ENCODE data around the gene PRDX5.

The PRDX5 gene

GRCh38 chr11:64317961-64318765, at the start of gene PRDX5:
Gene PRDX5 (plus strand): TSS chr11:64318121. CDS start chr11:64318216, 95 bp downstream.
- DNase-seq (ENCODE audit: low read depth): peak; percentile 92

GRCh38 chr11:64268893-64269539, 48.9 kb upstream of the PRDX5 start:
- peak; percentile 54 for DNase-seq (ENCODE audit: low read depth)

- DNase-seq (ENCODE audit: low read depth): peak; percentile 100
Measured at GRCh38 chr11:64269540-64270220, 48.2 kb upstream of the PRDX5 start.

DNA sequence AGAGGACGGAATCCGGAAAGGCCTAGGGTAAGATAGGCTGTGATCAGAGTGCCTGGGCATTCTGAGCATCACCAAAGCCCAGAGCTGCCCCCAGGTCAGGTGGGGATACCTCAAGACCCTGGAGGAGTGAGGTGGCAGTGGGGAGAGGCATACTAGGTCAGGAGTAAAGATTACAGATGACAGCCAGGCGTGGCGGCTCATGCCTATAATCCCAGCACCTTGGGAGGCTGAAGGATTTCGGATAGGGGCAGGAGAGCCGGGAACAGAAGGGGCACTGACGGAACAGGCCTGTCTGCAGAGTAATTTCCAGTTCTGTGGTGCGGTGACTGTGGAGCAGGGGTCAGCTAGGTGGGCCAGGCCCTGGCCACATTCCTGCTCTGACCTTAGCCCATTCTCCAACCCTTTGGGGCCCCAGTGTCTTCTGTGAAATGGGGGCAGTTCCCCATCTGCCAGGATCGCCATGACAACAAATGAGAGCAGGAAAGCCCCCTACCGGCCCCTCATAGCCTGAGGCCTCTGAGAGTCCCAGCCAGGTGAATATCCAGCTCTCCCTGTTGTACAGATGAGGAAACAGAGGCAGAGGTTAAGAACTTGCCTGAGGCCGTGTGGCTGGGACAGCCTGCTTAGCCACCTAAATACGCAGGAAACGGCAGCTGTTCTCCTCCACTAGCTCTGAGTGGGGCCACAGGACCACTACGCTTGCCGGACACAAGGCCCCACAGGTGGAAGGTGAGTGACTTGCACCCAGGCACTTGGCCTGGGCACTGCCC, 42.7 kb upstream of the PRDX5 start:
- no peak for DNase-seq (ENCODE audit: low read depth)

- no peak for DNase-seq (ENCODE audit: low read depth)
Measured at GRCh38 chr11:64275841-64276240, 42.1 kb upstream of the PRDX5 start.

GRCh38 chr11:64276653-64277431, 41.1 kb upstream of the PRDX5 start:
- peak; percentile 47 for DNase-seq (ENCODE audit: low read depth)

DNA sequence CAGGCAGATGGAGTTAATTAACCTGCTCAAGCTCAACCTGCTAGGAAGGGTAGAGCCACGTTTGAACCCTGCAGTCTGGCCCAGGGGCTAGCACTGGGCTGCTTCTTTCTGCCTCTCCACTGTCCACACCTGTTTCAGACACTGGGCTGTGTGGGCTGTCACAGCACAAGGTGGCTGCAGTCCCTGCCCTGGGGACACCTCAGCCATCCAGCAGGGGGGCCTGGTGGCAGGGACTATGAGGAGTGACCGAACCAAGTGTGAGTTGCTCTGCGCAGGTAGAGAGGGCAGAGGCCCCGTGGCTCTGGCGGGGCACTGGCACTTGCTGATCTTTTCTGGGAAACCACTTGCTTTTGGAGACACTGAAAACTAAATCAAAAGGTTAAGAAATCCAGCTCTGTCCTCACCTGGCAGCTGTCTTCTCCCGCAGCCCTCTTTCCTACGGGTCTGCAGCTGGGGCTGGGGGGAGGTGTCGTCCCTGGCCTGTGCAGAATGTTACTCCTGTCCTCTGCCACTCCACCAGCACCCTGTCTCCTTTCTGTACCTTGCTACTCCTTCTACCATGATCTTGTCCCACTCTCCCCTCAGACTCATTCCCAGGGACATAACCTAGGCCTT, 39.2 kb upstream of the PRDX5 start:
- DNase-seq (ENCODE audit: low read depth): no peak

DNA sequence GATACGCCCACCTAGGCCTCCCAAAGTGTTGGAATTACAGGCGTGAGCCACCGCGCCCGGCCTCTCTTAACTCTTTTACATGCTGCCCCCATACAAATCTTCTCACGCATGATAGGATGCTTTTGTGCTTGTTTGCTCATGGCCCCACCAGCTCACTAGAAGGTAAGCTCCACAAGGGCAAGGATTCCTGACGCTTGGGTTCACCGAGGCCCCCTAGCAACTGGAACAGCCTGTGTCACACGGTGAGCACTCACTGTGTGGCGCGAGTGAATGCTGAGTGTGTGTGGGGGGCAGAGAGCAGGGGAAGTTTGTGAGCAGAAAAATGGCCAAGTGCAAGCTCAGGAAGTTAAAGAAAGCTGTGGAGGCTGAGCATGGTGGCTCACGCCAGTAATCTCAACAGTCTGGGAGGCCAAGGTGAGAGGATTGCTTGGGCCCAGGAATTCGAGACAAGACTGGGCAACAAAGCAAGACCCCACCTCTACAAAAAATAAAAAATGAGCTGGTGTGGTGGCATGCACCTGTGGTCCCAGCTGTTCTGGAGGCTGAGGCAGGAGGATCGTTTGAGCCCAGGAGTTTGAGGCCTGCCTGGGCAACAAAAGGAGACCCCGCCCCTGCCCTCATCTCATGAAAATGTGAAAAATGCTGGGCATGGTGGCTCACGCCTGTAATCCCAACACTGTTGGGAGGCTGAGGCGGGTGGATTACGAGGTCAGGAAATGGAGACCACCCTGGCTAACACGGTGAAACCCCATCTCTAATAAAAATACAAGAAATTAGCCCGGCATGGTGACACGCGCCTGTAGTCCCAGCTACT, 35.8 kb upstream of the PRDX5 start:
- DNase-seq (ENCODE audit: low read depth): no peak

GRCh38 chr11:64283092-64283491, 34.8 kb upstream of the PRDX5 start:
- no peak for DNase-seq (ENCODE audit: low read depth)

DNA sequence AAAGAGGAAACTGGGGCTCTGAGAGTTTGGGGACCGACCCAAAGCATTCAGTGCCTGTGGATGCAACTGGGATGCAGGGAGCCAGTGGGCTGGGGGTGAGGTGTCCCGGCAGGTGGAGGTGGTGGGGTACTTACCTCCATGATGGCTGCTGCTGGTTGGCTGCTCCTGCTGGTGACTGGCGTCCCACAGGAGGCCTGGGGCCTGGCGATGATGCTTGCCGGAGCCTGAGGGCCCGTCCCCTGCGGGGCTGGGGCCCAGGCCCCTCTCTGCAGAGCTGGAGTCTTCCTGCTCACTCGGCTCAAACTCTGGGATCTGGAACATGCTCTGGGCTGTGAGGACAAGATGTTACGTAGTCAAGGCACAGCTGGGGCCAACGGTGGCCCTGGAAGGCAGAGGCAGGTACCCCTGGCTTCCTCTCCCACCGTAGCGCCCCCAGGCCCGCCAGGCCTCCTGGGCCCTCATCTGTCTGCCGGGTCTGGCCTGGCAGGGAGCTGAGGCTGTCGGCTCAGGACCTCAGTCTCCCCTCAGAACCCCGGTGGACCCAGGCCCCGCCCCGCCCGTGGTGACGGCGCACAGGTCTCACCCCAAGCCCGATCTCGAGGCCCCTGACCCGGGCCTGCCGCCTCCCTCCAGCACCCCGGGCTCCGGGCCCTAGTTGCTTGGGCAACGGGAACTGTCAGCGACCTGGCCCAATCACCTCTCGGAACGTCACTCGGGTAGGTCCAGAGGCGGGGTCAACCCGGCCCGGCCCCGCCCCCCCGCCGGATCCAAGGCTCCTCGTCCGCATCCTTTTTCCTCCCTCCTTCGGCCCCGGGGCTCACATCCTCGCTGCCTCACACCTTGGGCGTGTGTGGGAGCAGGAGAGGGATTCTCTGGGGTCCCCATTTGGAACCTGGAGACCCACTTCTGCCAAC, 33.6 kb upstream of the PRDX5 start, which contains the start of gene BAD:
Gene BAD (minus strand): TSS at position 618 of the 914 bp plus-strand sequence. CDS start 297 bp downstream, at position 321.
- DNase-seq (ENCODE audit: low read depth): peak; percentile 84

DNA sequence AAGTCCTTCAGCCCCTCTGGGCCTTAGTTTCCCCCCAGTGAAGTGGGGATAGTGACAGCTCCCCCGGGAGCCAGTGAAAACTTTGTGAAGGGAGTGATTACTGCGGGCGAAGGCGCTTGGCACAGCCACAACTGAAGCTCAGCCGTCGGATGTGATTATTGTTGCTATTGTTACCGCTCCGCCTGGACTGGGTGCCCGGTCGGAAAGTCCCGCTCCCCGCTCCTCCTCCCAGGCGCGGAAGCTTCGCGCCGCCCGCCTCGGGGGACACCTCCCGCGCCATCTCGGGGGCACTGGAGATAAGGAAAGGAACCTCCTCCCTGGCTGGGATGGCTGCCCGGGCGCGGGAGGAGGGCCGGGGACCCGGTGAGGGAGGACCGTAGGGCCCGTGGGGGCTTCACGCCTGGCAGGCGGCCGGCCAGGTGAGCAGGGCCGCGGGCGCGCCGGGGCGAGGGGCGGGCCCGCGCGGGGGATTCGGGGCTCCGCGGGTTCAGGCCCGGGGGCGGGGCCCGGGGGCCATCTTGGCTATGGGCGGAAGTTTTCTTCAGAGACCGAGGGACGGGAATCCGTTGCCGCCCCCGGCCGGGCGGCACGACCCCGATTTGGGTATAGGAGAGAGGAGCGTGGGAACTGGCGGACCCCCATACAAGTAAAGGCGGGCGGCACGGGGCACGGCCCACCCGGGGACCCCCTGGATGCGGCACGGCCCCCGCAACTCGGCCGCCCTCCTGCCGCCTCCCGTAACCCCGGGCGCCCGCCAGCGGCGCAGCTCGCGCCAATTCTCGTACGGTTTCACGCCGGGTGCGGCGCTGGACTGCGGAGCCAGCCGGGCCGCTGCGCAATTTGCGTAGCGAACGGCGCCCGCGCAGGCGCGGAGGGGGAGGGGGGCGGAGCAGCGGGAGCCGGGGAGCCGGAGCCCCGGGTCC, 32.7 kb upstream of the PRDX5 start, which contains the start of gene GPR137:
Gene GPR137 (plus strand): TSS at position 887 of the 923 bp plus-strand sequence. CDS start 677 bp downstream, outside the sequence.
- peak; percentile 53 for DNase-seq (ENCODE audit: low read depth)

- no peak for DNase-seq (ENCODE audit: low read depth)
Measured at GRCh38 chr11:64285885-64286800, 31.8 kb upstream of the PRDX5 start.

GRCh38 chr11:64286801-64287159, 31.1 kb upstream of the PRDX5 start:
- DNase-seq (ENCODE audit: low read depth): no peak

DNA sequence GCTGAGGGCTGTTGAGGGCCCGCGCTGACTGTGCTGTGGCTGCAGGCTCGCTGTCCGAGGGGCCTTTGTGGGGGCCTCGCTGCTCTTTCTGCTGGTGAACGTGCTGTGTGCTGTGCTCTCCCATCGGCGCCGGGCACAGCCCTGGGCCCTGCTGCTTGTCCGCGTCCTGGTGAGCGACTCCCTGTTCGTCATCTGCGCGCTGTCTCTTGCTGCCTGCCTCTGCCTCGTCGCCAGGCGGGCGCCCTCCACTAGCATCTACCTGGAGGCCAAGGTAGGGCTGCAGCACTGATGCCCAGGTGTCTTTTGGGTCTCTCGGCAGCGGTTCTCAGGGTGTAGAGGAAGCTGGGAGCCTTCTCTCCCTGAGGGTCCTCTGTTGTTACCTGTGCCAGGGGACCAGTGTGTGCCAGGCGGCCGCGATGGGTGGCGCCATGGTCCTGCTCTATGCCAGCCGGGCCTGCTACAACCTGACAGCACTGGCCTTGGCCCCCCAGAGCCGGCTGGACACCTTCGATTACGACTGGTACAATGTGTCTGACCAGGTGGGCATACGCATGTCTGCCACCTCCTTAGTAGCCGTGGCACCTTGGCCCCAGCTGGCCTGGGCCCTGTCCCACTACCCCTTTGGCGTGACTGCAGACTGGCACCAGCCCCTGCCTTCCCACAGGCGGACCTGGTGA, 30.1 kb upstream of the PRDX5 start:
- no peak for DNase-seq (ENCODE audit: low read depth)

GRCh38 chr11:64288353-64288750, 29.6 kb upstream of the PRDX5 start:
- DNase-seq (ENCODE audit: low read depth): no peak

- DNase-seq (ENCODE audit: low read depth): no peak
Measured at GRCh38 chr11:64289002-64289564, 28.8 kb upstream of the PRDX5 start.
